A673 (cell line): ENCODE results near the gene BEST3. TPM values are rescaled to one million over a fixed set of nuclear protein-coding genes. Genes with fewer than 3 reads are reported as not detected.

Experiments
- BruUV-seq: library from RNA; stranded (reverse); fragments of 400-500 nt; replicated peaks from 2 replicates; lab custom pipeline; 2021; lab: Mats Ljungman, UMichigan
- CTCF ChIA-PET: fragments of 300-600 bp; sonication (Branson Sonifier 250); formaldehyde crosslinking; loops from one replicate; lab custom pipeline; 2022; ENCODE audit warnings: antibody characterized with exemption; lab: Charles Lee
- POLR2A ChIA-PET: fragments of 300-600 bp; sonication (Branson Sonifier 250); formaldehyde crosslinking; loops from one replicate; lab custom pipeline; 2022; ENCODE audit warnings: antibody characterized with exemption; ENCODE audit not compliant: low non-redundant PET; lab: Charles Lee
- DNase-seq: peaks from one replicate; pipeline ENCODE4 v3.0.0-alpha.2; 2015; ENCODE audit warnings: low spot score
- H3K27ac ChIP-seq: fragments of 200-600 bp; sonication (generic); 2 replicates; pipeline ENCODE4 v1.5.1; 2016; ENCODE audit warnings: mixed run types, low read depth, mild to moderate bottlenecking, mixed read lengths, antibody characterized with exemption, low read length; ENCODE audit not compliant: poor library complexity, severe bottlenecking
- H3K27me3 ChIP-seq: fragments of 200-600 bp; sonication (generic); replicated peaks from 2 replicates; pipeline ENCODE4 v1.6.1; 2017; ENCODE audit warnings: mixed run types, low read depth, mild to moderate bottlenecking, mixed read lengths, antibody characterized with exemption, low read length; ENCODE audit not compliant: insufficient read depth, poor library complexity
- H3K36me3 ChIP-seq: fragments of 200-600 bp; sonication (generic); 2 replicates; pipeline ENCODE4 v1.6.1; 2016; ENCODE audit warnings: mixed run types, mild to moderate bottlenecking, mixed read lengths, antibody characterized with exemption, low read length; ENCODE audit not compliant: insufficient read depth, poor library complexity, severe bottlenecking
- H3K4me1 ChIP-seq: fragments of 200-600 bp; sonication (generic); 2 replicates; pipeline ENCODE4 v1.6.1; 2017; ENCODE audit warnings: mixed run types, mild to moderate bottlenecking, mixed read lengths, antibody characterized with exemption, low read length; ENCODE audit not compliant: insufficient read depth, poor library complexity, severe bottlenecking
- H3K4me3 ChIP-seq: fragments of 200-600 bp; sonication (generic); 2 replicates; pipeline ENCODE4 v1.5.1; 2016; ENCODE audit warnings: low read depth, mixed run types, mild to moderate bottlenecking, mixed read lengths, low read length; ENCODE audit not compliant: poor library complexity, severe bottlenecking
- H3K9me3 ChIP-seq: fragments of 200-600 bp; sonication (generic); 2 replicates; pipeline ENCODE4 v1.6.1; 2016; ENCODE audit warnings: mixed run types, low read depth, mild to moderate bottlenecking, mixed read lengths, antibody characterized with exemption, low read length; ENCODE audit not compliant: poor library complexity, severe bottlenecking
- EZH2 ChIP-seq: fragments of 200-600 bp; sonication (generic); IDR thresholded peaks from 2 replicates; pipeline ENCODE4 v1.6.1; 2017; ENCODE audit warnings: borderline replicate concordance, low read depth, mild to moderate bottlenecking, mixed read lengths, antibody characterized with exemption, low read length; ENCODE audit not compliant: poor library complexity, severe bottlenecking
- intact Hi-C: fragments of 100-400 bp; cut with micrococcal nuclease; formaldehyde crosslinking; loops from one replicate; pipeline ENCODE4 v1.10.0; 2022; ENCODE audit not compliant: unreplicated experiment
- total RNA-seq: library from RNA; stranded (reverse); gene quantifications from 2 replicates; pipeline ENCODE4 v1.2.3, GENCODE V29; 2021
- TF ChIP-seq, protein P1 (sequence below): fragments of 300-800, 200-600 bp; sonication (generic); conservative IDR thresholded peaks from 2 replicates; pipeline ENCODE4 v1.5.1; 2017; ENCODE audit warnings: low read depth, mild to moderate bottlenecking, antibody characterized with exemption, low read length, moderate library complexity, mixed read lengths

Gene BEST3
- total RNA-seq, 1 experiment from 2014 or later, result 0.69 TPM

- intact Hi-C loops, result no loop called here
- BruUV-seq, result no TSS peak
- no peaks in the 10 kb centered on the region for H3K9me3 ChIP-seq
Observed at GRCh38 chr12:69660164-69660863, 38.8 kb downstream of the BEST3 start.

DNA sequence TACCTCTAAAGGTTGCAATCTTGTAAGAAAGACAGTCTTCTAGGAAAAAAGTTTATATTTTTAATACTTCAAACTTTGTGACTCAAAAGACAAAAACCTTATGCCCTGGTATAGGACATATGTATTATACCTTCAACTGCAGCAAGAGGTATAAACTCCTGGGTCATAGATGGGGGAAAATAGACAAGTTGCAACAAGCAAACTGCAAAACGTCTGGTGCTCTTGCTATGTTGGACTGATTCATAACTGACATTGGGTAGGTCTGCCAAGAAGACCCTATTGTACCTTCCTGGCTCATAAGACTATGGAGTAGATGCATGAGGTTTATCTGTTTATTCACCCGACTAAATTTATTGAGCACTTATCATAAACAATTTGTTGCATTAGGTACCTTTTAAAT lies 40.9 kb downstream of the BEST3 start:
- CTCF ChIA-PET, result no interaction called here
- BruUV-seq, result no TSS peak
- no peak overlapping the region for H3K27ac ChIP-seq
- no peak overlapping the region for H3K4me3 ChIP-seq
- POLR2A ChIA-PET, result no interaction called here
- no peaks in the 10 kb centered on the region for H3K4me1 ChIP-seq
- intact Hi-C loops, result no loop called here
- no peak for DNase-seq
- TF ChIP-seq, protein P1, sequence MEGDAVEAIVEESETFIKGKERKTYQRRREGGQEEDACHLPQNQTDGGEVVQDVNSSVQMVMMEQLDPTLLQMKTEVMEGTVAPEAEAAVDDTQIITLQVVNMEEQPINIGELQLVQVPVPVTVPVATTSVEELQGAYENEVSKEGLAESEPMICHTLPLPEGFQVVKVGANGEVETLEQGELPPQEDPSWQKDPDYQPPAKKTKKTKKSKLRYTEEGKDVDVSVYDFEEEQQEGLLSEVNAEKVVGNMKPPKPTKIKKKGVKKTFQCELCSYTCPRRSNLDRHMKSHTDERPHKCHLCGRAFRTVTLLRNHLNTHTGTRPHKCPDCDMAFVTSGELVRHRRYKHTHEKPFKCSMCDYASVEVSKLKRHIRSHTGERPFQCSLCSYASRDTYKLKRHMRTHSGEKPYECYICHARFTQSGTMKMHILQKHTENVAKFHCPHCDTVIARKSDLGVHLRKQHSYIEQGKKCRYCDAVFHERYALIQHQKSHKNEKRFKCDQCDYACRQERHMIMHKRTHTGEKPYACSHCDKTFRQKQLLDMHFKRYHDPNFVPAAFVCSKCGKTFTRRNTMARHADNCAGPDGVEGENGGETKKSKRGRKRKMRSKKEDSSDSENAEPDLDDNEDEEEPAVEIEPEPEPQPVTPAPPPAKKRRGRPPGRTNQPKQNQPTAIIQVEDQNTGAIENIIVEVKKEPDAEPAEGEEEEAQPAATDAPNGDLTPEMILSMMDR, result no peak
- TF ChIP-seq EZH2, result no peak
- H3K9me3 ChIP-seq, result no peaks in the 10 kb centered on the region
- H3K36me3 ChIP-seq, result no peaks in the 10 kb centered on the region
- no peaks in the 10 kb centered on the region for H3K27me3 ChIP-seq

More at GRCh38 chr12:69660164-69660863, 38.8 kb downstream of the BEST3 start:
- Histone ChIP-seq H3K27me3 (no peaks in the 10 kb centered on the region), H3K27ac (no peak overlapping the region), H3K4me1 (no peaks in the 10 kb centered on the region), H3K4me3 (no peak overlapping the region), H3K36me3 (no peaks in the 10 kb centered on the region)
- ChIA-PET POLR2A (no interaction called here), CTCF (no interaction called here)
- TF ChIP-seq, protein P1, result no peak
- TF ChIP-seq EZH2, result no peak
- no peak for DNase-seq

GRCh38 chr12:69657376-69658137 lies 41.5 kb downstream of the BEST3 start:
- Histone ChIP-seq H3K4me1 (no peaks in the 10 kb centered on the region), H3K4me3 (no peak overlapping the region), H3K27me3 (no peaks in the 10 kb centered on the region), H3K9me3 (no peaks in the 10 kb centered on the region), H3K27ac (no peak overlapping the region), H3K36me3 (no peaks in the 10 kb centered on the region)
- intact Hi-C loops, result no loop called here
- DNase-seq, result no peak
- POLR2A ChIA-PET, result no interaction called here
- no TSS peak for BruUV-seq
- TF ChIP-seq EZH2, result no peak
- TF ChIP-seq, protein P1, result no peak
- CTCF ChIA-PET, result no interaction called here
